GM19324 (cell line): ENCODE data around the gene C10orf90.
"Not testable (repeated sequence)": the region's sequence is repeated elsewhere in the genome, so short reads cannot be mapped to it uniquely, and the experiment has no call there.

Experiments used
- ATAC-seq: cut with Tn5 transposase; IDR thresholded peaks from one replicate; pipeline ENCODE4 v1.9.1; 2021; ENCODE audit warnings: mild to moderate bottlenecking, moderate library complexity; ENCODE audit not compliant: unreplicated experiment, low FRiP score

The C10orf90 gene

DNA sequence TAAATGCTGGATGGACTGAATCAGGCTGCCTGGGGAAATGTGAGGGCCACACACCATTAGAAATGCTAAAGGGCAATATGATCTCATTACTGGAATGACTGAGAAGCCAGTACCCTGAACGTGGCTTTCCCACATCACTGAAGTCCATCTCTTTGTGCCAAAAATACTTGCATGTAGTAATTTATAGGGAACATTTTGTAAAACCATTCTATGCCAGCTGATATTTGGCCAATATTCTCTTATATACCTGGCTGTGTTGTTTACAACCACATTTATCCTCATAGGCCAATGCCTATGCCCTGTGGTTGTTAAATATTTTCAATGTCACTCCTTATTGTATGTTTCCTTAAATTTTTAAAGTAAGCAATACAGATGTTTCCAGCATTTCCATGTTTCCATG is 111.6 kb downstream of the C10orf90 start:
- ATAC-seq: no peak

DNA sequence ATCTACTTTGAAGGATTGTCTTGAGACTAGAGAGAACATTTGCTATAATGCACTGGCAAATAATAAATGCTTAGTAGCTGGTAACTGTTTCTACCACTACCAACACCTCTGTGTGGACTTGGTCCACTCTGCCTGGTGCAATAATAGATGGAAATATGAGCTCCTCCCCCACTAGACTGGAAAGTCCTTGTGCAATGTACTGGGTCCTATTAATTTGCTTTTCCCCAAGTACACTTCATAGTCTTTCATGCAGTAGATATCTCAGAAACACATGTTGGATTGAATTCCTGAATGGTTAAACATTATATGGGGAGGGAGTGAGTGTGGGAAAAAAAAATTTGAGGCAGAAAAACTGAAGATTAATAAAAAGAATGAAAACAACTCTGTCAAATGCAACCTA is 119.3 kb downstream of the C10orf90 start:
- ATAC-seq: no peak

DNA sequence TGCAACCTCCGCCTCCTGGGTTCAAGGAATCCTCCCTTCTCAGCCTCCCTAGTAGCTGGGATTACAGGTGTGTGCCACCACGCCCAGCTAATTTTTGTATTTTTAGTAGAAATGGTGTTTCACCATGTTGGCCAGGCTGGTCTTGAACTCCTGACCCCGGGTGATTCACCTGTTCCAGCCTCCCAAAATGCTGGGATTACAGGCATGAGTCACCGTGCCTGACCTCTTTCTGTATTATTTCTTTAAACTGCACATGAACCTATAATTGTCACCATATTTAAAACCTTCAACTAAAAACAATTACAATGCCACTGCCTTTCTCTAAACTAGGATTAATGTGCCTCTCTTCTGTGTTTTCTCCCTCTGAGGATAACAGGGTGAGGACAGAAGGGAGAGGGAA is 119.9 kb downstream of the C10orf90 start:
- ATAC-seq: not testable (repeated sequence)

DNA sequence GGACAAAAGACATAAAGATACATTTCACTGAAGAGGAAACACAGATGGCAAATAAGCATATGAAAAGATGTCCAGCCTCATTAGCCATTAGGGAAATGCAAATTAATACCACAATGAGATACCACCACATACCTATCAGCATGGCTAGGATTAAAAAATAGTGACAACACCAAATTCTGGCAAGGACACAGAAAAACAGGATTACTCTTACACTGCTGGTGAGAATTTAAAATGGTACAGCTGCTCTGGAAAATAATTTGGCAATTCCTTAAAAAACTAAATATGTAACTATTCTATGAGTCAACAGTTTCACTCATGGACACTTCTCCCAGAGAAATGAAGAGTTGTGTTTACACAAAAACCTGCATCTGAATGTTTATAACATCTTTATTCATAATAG is 121.1 kb downstream of the C10orf90 start:
- no peak for ATAC-seq

DNA sequence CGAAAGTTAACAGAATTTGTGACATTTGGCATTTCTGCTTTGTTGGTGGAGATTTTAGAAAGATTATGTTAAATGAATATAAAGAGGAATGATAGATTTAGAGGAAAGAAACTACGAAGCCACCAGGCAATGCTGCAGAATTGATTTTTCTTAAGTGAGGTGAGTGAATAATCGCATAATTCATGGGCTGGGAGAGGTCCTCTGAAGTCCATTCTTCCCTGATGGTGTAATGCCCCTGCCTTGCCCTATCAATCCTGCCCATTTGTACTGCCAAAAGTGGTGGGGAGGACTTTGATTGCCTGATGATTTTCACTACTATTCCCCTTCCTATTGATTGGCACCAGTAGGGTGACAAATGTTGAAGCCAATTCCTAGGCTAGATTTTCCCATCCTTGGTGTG is 125.9 kb downstream of the C10orf90 start:
- ATAC-seq: no peak

DNA sequence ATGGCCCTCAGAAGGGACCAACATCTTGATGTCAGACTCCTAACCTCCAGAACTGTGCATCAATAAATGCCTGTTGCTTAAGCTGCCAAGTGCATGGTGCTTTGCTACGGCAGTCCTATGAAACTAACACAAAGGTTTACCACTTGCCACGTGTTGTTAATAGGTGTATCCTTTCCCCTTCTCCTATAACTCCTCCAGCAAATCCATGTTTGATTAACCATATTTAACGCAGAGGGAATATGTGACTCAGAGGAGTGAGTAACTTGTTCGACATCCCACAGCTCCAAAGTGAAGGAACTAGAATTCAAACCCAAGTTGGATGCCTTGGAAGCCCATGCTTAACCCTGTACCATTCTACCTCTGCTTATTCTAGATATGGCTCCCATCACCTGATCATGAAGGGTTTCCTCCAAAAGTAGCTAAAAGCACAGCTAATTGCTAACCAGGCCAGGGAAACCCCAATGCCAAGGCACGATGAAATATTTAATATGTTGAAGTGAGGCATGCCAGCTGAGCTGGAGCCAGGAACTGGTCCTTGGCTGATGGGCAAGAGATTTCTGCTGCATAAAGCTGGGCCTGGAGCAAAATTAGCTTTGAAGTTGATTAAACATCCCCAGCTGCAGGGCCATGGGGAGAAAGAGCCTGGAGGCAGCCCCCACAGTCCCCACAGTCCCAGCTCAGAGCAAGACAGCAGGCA is 131.9 kb downstream of the C10orf90 start:
- ATAC-seq: no peak

DNA sequence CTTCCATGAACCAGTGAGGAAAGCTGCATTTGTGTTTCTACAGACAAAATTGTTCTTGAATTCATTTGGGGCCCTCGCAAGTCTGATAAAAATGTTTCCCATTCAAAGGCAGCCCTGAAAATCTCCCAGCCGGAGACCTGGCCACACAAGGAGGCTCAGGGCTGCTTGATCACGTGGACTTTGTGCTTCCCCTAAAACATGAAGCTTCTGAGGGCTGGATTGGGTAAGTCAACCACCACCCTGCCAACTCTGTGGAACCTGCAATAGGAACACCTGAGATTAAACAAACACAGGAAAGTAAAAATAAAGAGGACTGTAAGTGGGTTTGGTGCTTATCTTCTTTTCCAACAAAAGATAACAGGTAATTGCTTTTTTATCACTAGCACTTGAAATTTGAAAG is 133.8 kb downstream of the C10orf90 start:
- ATAC-seq: no peak

DNA sequence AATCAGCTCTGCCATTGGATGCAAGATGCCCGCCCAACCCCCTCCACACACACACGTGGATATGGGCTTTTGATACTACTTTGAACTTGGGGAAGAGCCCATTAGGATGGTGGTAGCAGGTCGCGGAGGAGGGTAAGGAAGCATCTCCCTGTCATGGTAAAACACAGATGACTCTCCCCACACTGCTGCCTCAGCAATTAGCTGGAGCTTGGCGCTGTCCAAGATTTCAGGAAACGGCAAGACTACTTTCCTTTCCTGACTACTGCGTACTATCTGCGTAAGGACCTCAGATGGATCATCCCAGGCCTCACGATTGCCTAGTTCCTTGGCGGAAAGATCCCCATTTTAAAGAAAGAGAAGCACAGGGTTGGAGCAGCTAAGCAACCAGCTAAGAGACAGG is 134.3 kb downstream of the C10orf90 start:
- no peak for ATAC-seq

DNA sequence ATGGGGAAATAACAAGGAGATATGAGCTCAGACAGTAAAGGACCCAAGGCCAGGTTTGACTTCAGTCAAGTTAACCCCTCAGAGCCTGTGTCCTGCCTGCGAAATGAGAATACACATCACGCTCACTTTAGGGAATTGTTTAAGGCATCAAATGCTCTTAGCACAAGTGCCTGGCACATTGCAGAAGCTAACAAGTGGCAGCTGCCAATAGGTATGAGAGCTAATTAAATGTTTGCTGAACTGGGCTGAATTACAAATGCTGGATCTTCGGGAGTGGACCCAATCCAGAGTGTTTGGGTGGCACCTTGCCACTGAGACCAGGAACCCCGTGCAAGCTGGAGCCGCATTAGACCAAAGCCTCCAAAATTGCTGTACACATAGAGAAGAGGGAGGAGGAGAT is 136.8 kb downstream of the C10orf90 start:
- ATAC-seq: no peak

DNA sequence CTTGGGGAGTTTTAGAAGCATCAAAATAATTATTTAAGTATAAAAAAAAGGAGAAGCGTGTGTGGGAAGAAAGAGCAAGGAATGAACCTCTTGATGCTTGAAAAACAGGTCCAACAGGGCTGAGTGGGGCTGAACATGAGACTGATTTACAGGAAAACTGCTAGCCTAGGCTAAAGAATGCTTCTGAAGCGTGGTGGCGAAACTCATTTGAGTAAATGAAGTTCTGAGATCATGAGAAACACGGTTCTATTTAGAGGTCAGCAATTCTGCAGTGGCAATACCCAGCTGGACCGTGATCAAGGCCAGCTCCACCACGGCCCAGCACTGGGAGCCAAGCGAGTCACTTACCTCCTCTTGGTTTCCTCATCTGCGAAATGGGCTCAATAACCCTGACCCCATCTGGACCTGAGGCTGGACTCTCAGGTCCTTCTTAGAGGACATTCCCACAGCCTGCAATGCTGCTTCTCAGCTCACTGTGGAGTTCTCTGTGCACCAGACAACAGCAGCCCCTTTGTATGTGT is 142.1 kb downstream of the C10orf90 start:
- ATAC-seq: no peak

DNA sequence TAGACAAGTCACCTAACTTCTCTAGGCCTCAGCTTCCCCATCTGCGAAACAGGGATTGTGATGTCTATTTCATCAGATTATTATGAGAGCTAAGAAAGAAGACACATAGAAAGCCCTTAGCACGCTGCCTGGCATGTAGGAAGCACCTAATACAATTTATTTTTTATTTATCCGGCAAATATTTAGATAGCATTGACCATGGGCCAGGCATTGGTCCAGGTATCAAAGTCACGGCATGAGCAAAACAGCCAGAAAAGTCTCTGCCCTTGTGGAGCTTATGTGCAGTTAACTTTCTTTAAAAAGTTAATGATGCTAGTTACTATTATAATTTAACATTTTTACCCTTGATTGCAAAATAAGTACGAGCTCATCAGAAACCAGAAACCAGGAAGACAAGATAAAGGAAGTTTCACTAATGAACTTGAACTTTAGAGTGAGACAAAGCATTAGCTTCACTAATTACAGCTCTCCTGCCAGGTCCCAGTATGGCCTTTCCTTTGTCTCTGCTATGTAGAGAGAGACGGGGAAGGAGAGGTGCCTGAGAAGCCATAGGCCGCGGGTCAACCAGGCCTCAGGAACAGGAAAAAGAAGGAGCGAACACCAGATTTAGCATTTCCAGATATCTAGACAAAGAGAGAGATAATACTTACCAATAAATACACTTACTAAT is 142.7 kb downstream of the C10orf90 start:
- ATAC-seq: no peak

DNA sequence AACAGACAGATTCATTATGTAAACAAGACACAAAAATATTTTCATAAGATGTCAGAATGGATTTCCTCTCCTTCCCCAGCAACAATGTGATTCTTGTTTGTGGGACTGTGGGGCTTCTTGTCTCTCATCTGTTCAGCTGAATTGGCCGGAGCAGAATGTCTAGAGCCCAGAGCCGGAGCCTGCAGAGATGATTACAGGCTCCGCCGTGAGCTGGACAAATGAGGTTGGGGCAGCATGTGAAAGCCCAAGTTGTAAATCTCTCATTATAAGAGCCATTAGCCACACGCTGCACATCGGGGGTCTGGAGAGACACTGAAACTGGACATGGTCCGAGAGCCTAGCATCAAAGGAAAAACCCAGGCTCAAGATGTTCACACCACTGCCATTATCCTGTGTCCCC is 145.2 kb downstream of the C10orf90 start:
- ATAC-seq: no peak

DNA sequence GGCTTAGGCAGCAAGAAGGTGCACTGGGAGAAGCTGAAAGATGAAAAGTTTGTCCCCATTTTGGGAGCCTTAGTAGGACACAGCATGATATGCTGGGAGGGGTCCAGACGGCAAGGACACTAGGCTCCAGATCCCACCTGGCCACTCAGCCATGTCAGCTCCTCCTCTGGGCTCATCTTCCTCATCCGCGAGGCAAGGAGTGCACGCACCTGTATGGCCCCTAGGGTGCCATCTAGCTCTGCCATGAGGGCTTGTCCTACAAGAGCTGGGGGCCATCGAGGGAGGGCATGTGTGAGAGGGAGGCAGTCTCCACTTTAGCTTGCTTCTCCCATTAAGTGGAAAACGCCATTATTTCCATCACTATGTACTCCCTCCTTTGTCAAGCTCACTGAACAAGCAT is 146.0 kb downstream of the C10orf90 start:
- no peak for ATAC-seq

DNA sequence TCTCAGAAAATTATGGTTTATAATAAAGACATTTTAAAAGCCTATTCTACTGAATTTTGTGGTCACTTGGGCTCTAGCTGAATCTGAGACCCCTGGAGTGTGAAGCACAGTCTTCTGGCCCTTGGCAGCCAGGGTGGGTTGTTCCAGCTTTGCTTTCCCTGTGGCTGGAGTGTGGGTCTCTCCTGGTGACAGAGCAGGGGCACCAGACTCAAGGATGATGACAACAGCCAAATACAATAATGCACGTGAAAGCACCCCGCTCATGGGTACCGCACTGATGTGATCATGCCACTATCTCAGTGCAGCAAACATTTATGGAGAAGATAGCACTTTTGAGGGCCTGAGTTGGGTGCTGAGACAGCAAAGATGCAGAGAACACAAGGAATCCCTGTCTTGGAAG is 147.4 kb downstream of the C10orf90 start:
- ATAC-seq: no peak

DNA sequence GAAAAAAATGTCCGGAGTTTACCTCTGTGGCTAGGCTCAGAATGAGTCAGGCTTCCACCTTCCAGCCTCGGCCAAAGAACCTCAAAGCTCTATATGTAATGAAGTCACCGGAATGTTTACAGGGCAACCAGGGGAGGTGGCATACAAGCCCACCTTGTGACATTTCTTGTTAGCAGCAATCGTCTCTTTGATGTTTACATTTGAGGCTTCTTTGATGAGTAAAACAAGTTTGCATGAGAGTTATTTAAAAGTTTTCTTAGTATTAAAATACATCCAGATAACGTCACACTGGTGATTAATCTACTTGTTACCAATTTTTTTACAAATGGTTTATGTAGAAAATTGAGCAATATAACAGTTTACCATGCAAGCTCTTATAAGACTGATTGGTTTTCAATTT is 149.1 kb downstream of the C10orf90 start:
- no peak for ATAC-seq

DNA sequence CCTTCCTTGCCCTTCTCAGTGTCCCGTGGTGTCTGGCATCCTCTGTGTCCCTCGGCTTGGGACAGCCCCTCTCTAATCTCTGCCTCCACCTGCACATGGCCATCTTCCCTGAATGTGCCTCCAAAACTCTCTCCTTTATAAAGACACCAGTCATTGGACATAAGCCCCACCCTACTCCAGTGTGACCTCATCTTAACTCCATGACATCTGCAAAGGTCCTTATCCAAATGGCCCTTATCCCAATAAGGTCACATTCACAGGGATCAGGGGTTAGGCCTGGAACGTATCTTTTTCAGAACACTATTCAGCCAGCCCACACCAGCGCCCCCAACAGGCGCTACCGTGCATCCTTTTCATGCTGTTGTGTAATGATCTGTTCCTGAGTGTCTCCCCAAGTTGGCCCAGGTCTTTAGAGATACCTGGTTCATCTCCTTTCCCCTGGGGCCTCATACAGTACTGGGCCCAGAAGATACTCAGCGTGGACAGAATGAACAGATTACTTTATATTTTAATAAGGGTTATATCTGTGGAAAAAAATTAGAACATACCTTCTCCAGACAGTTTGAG is 149.7 kb downstream of the C10orf90 start:
- ATAC-seq: no peak

DNA sequence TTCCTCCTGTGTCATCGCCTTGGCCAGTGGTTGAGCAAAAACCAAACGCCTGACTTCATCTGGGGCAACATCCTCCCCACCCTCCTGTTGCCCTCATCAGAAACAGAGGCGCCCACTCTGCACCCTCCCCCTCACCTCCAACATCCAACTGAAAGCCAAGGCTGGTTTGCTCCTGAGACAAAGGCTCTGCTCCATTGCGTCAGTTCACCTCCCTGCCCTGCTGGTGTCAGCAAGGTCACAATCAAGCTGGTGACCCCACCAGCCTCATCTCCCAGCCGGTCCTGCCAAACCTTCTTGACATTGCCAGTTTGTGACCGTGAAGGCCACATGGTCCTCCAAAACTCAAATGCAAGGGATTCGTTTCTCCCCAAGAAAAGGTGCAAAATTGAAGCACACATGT is 150.5 kb downstream of the C10orf90 start:
- no peak for ATAC-seq

DNA sequence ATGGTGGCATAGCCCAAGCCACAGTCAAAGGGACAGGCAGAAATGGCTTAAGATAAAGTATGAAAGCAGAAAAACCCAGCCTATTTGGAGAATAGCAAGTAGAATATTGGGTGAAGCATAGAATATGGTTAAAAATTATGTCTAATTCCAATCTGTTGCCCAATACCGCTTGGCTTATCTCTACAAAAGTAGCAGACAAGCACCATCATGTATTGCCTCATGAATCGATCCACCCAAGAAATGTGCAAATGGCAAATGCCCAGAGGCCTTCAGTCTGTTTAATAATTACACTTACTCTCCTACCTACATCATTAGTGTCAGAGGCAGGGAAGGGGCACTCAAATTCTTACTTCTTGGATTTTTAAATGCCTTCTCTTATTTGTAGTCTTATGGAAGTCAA is 151.3 kb downstream of the C10orf90 start:
- no peak for ATAC-seq

DNA sequence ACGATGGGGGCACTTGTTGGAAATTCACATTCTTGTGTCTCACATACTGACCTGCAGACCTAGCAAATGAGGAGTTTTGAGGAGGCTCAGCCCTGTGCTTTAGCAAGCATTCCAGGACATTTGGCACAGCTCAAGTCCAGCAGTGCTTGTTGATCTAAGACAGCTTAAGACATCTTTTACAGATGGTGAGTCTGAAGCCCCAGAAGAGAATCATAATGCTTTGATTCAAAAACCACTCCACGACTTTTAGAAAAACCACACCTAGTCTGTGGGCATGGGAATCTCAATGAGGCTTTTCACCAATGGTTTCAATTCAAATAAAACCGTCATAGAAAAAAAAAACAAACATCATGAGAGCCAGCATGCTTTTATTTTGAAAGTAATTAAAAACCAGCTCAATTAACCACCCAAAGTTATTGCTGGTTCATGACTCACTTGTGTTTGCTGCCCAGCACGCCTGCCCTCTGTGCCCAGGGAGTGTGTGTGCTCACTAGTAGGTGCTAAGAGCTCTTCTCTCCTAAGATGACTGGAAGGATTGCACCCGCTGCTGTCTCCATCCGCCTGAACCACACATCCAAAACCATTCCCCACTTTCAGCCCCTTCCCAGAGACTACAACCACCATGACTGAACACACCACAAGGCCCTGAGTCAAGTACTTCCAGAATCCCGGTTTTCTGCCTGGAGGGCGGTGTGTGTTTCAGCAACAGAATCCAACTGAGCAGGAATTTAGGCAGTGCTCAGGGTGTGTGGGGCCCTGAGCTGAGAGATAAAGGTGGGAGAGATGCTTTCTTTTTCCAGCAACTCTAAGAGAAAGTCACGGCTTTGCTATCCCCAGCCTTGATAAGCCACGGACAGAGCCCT is 152.0 kb downstream of the C10orf90 start:
- ATAC-seq: no peak

DNA sequence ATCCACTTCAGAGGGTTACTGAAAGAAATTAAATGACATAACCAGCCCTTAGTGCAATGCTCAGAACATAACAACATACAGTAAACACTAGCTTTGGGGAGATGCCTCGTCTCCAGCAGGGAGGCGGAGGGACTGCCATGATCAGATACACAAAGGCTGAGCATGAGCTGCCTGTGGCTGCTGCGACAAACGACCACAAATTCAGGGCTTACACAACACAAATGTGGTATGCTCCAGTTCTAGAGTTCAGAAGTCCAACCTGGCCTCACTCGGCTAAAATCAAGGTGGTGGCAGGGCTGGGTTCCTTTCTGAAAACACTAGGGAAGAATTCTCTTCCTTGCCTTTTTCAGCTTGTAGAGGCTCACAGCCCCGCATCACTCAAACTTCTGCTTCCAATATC is 154.0 kb downstream of the C10orf90 start:
- no peak for ATAC-seq

DNA sequence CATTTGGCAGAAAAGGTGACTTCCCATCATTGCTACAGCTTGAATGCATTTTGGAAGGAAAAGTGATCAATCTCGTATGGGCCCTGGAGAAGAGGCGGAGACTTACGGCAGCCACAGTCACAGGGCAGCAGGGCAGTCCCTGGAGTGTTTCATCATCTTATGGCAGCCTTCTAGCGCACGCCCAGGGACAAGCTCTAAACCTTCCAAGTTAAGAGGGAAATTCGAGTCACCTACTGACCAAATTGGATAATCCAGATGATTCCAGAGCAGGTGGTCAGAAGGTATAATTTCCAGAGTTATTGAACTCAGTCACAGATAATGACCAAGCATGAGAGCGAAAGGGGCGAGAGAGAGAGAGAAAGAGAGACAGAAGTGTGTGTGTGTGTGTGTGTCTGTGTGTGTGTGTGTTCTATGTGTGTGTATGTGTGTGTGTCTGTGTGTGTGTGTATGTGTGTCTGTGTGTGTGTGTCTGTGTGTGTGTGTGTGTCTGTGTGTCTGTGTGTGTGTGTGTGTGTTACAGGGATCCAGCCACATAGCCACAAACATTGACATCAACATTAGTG is 158.5 kb downstream of the C10orf90 start:
- no peak for ATAC-seq
